ENCODE results near the gene SLC39A12. TPM values are rescaled to one million over a fixed set of nuclear protein-coding genes. Genes with fewer than 3 reads are reported as not detected.

Gene SLC39A12
- polyA plus RNA-seq, 2 of the 4 experiments (the other 2 are of a cell fraction) = not detected

- no peak overlapping the region for H3K4me2 ChIP-seq
- H3K27ac ChIP-seq = no peak overlapping the region
- DNase-seq (ENCODE audit: low read depth in 1 of 2, low spot score in 1 of 2) = no peak
- TF ChIP-seq MYC (IDR thresholded peaks at IDR 0.05; ENCODE audit: borderline replicate concordance, low read length) (no peak), BCL3 (IDR thresholded peaks at IDR 0.05) (no peak), ESRRA (IDR thresholded peaks at IDR 0.05; ENCODE audit: borderline replicate concordance, low read length) (no peak), RARB (CRISPR knock-in tag; IDR thresholded peaks at IDR 0.05) (no peak), RNF2 (IDR thresholded peaks at IDR 0.05; ENCODE audit: borderline replicate concordance, low read depth) (no peak), CEBPB (IDR thresholded peaks at IDR 0.05) (no peak)
- POLR2A ChIA-PET = interaction anchor here (0.5 kb wide), 1 partner anchor 1052 kb away, joined by 3 read pairs; no protein-coding TSS in a partner anchor
- no peaks in the 10 kb centered on the region for H3K4me1 ChIP-seq
- CTCF ChIA-PET = interaction anchor here (0.8 kb wide), 1 partner anchor 11 kb away, joined by 3 read pairs; no protein-coding TSS in a partner anchor
- H3K9me3 ChIP-seq = no peaks in the 10 kb centered on the region
- no peak for ATAC-seq
- H3K4me3 ChIP-seq = no peak overlapping the region
- 35% methylated on average over 3 of the region's 3 CpGs for WGBS (ENCODE audit: missing lambda C conversion rate)
- FAIRE-seq = no peak
Measured at GRCh38 chr10:17921378-17921777, 30.3 kb upstream of the SLC39A12 start.

- Histone ChIP-seq H3K27ac (no peak overlapping the region), H3K4me1 (no peaks in the 10 kb centered on the region), H3K4me3 (no peak overlapping the region), H3K9me3 (no peaks in the 10 kb centered on the region), H3K4me2 (0 out of 3 replicates have a peak overlapping the region, but pooled peaks have one; percentile 20)
- FAIRE-seq (no peak), ATAC-seq (peak in 1 of 2 experiments; percentile 43; a peak in 1 of 6 replicates), DNase-seq (ENCODE audit: low read depth in 1 of 2, low spot score in 1 of 2) (peak in 1 of 2 experiments; percentile 14)
- ChIA-PET CTCF (interaction anchor here (1.7 kb wide), 1 partner anchor 13 kb away, joined by 4 read pairs; no protein-coding TSS in a partner anchor), POLR2A (no interaction called here)
- 6% methylated on average over 3 of the region's 4 CpGs for WGBS (ENCODE audit: missing lambda C conversion rate)
- no peak for TF ChIP-seq HOXB13 (CRISPR knock-in tag; IDR thresholded peaks at IDR 0.05; ENCODE audit: low read depth)
- TF ChIP-seq TP53 (CRISPR knock-in tag; IDR thresholded peaks at IDR 0.05) = no peak
- TF ChIP-seq ZSCAN20 (CRISPR knock-in tag; IDR thresholded peaks at IDR 0.05) = no peak
- no peak for TF ChIP-seq FOXS1 (CRISPR knock-in tag; IDR thresholded peaks at IDR 0.05)
- no peak for TF ChIP-seq JUNB (IDR thresholded peaks at IDR 0.05)
- TF ChIP-seq NR3C1 (IDR thresholded peaks at IDR 0.05) = no peak
- TF ChIP-seq CTCF (IDR thresholded peaks at IDR 0.05) = no peak
- TF ChIP-seq MAFK (IDR thresholded peaks at IDR 0.05; ENCODE audit: partially characterized antibody) = no peak
- no peak for TF ChIP-seq ZC3H11A (IDR thresholded peaks at IDR 0.05)
- no peak for TF ChIP-seq ELK1 (IDR thresholded peaks at IDR 0.05; ENCODE audit: low read depth, low read length)
- no peak for TF ChIP-seq SMC3 (IDR thresholded peaks at IDR 0.05)
- no peak for TF ChIP-seq RAD21 (conservative IDR thresholded peaks at IDR 0.05 in 1 of 2, IDR thresholded peaks at IDR 0.05 in 1 of 2)
- no peak for TF ChIP-seq MAX (IDR thresholded peaks at IDR 0.05)
- no peak for TF ChIP-seq EHF (CRISPR knock-in tag; IDR thresholded peaks at IDR 0.05)
- no peak for TF ChIP-seq ESRRA (IDR thresholded peaks at IDR 0.05; ENCODE audit: borderline replicate concordance, low read length)
- no peak for TF ChIP-seq POLR2A (IDR thresholded peaks at IDR 0.05; ENCODE audit: low read length)
Measured at GRCh38 chr10:17923728-17924127, 28.0 kb upstream of the SLC39A12 start.

All from A549 (cell line).